Measurements from ENCODE around the gene RRP12.

GRCh38 chr10:97367126-97367649 lies 34.0 kb downstream of the RRP12 start:
- TF ChIP-seq BHLHE40 (IDR thresholded peaks at IDR 0.05; ENCODE audit: borderline replicate concordance) = no peak
- TF ChIP-seq L3MBTL2 (conservative IDR thresholded peaks at IDR 0.05) = no peak
- TF ChIP-seq FOXK2 (IDR thresholded peaks at IDR 0.05) = no peak
- TF ChIP-seq ELF4 (IDR thresholded peaks at IDR 0.05) = no peak
- no peak for TF ChIP-seq SUZ12 (IDR thresholded peaks at IDR 0.05)
- no peak for TF ChIP-seq PKNOX1 (IDR thresholded peaks at IDR 0.05)
